Measurements from ENCODE around the gene HP. TPM values are rescaled to one million over a fixed set of nuclear protein-coding genes. Genes with fewer than 3 reads are reported as not detected.
"Not testable (repeated sequence)": the region's sequence is repeated elsewhere in the genome, so short reads cannot be mapped to it uniquely, and the experiment has no call there.

The HP gene
- total RNA-seq, 1 experiment from 2014 or later, result not detected

DNA sequence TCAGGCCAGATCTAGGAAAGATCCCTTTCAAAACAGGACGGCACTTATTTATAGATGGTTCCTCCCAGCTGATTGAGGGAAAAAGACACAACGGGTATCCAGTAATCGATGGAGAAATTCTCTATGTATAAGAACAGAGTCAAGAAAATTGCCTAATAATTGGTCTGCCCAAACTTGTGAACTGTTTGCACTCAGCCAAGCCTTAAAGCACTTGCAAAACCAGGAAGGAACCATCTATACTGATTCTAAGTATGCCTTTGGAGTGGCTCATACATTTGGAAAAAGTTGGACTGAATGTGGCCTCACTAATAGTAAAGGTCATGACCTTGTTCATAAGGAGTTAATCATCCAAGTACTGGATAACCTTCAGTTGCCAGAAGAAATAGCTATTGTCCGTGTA, 14.6 kb downstream of the HP start:
- no peaks in the 10 kb centered on the region for H3K4me1 Mint-ChIP-seq (ENCODE audit: low read depth, unreplicated experiment)
- no TSS peak for BruUV-seq (replicated peaks)
- no peak overlapping the region for H3K27ac Mint-ChIP-seq (ENCODE audit: unreplicated experiment)
- CTCF ChIA-PET, result interaction anchor here (0.6 kb wide), 1 partner anchor 1146 kb away, joined by 3 read pairs; no protein-coding TSS in a partner anchor
- DNase-seq, result no peak
- H3K9me3 Mint-ChIP-seq (ENCODE audit: low read depth, unreplicated experiment), result no peaks in the 10 kb centered on the region
- H3K36me3 Mint-ChIP-seq (ENCODE audit: insufficient read depth, unreplicated experiment), result no peaks in the 10 kb centered on the region
- no peak for TF ChIP-seq CTCF (IDR thresholded peaks at IDR 0.05; ENCODE audit: unreplicated experiment)
- intact Hi-C loops (cut with micrococcal nuclease; ENCODE audit: unreplicated experiment), result no loop called here
- peaks cover 41% of the 10 kb centered on the region for H3K27me3 Mint-ChIP-seq (ENCODE audit: unreplicated experiment)
- H3K4me3 Mint-ChIP-seq (ENCODE audit: low read depth, unreplicated experiment), result no peak overlapping the region

- no TSS peak for BruUV-seq (replicated peaks)
- intact Hi-C loops (cut with micrococcal nuclease; ENCODE audit: unreplicated experiment), result no loop called here
- no peak for DNase-seq
- no peak for TF ChIP-seq CTCF (IDR thresholded peaks at IDR 0.05; ENCODE audit: unreplicated experiment)
- Mint-ChIP-seq H3K4me3 (ENCODE audit: low read depth, unreplicated experiment) (no peak overlapping the region), H3K4me1 (ENCODE audit: low read depth, unreplicated experiment) (no peaks in the 10 kb centered on the region), H3K27me3 (ENCODE audit: unreplicated experiment) (peaks cover 14% of the 10 kb centered on the region), H3K9me3 (ENCODE audit: low read depth, unreplicated experiment) (no peaks in the 10 kb centered on the region), H3K27ac (ENCODE audit: unreplicated experiment) (no peak overlapping the region), H3K36me3 (ENCODE audit: insufficient read depth, unreplicated experiment) (no peaks in the 10 kb centered on the region)
- CTCF ChIA-PET, result interaction anchor here (1.1 kb wide), 1 partner anchor 19 kb away, joined by 3 read pairs; the partner anchor contains the start of gene HP
Observed at GRCh38 chr16:72072514-72073342, 18.4 kb downstream of the HP start.

- CTCF ChIA-PET, result no interaction called here
Observed at GRCh38 chr16:72073560-72074230, 19.4 kb downstream of the HP start.

GRCh38 chr16:72075067-72075466, 20.8 kb downstream of the HP start:
- H3K9me3 Mint-ChIP-seq (ENCODE audit: low read depth, unreplicated experiment); H3K27me3 Mint-ChIP-seq (ENCODE audit: unreplicated experiment); H3K4me1 Mint-ChIP-seq (ENCODE audit: low read depth, unreplicated experiment); DNase-seq; intact Hi-C loops (cut with micrococcal nuclease; ENCODE audit: unreplicated experiment); H3K4me3 Mint-ChIP-seq (ENCODE audit: low read depth, unreplicated experiment); CTCF ChIA-PET; H3K36me3 Mint-ChIP-seq (ENCODE audit: insufficient read depth, unreplicated experiment); H3K27ac Mint-ChIP-seq (ENCODE audit: unreplicated experiment); BruUV-seq (replicated peaks): not testable (repeated sequence)

More at GRCh38 chr16:72073560-72074230, 19.4 kb downstream of the HP start:
- no peak overlapping the region for H3K27ac Mint-ChIP-seq (ENCODE audit: unreplicated experiment)
- H3K27me3 Mint-ChIP-seq (ENCODE audit: unreplicated experiment), result peaks cover 14% of the 10 kb centered on the region
- intact Hi-C loops (cut with micrococcal nuclease; ENCODE audit: unreplicated experiment), result no loop called here
- H3K9me3 Mint-ChIP-seq (ENCODE audit: low read depth, unreplicated experiment), result no peaks in the 10 kb centered on the region
- TF ChIP-seq CTCF (IDR thresholded peaks at IDR 0.05; ENCODE audit: unreplicated experiment), result no peak
- H3K4me1 Mint-ChIP-seq (ENCODE audit: low read depth, unreplicated experiment), result no peaks in the 10 kb centered on the region
- H3K4me3 Mint-ChIP-seq (ENCODE audit: low read depth, unreplicated experiment), result no peak overlapping the region
- H3K36me3 Mint-ChIP-seq (ENCODE audit: insufficient read depth, unreplicated experiment), result no peaks in the 10 kb centered on the region
- no peak for DNase-seq
- BruUV-seq (replicated peaks), result no TSS peak

DNA sequence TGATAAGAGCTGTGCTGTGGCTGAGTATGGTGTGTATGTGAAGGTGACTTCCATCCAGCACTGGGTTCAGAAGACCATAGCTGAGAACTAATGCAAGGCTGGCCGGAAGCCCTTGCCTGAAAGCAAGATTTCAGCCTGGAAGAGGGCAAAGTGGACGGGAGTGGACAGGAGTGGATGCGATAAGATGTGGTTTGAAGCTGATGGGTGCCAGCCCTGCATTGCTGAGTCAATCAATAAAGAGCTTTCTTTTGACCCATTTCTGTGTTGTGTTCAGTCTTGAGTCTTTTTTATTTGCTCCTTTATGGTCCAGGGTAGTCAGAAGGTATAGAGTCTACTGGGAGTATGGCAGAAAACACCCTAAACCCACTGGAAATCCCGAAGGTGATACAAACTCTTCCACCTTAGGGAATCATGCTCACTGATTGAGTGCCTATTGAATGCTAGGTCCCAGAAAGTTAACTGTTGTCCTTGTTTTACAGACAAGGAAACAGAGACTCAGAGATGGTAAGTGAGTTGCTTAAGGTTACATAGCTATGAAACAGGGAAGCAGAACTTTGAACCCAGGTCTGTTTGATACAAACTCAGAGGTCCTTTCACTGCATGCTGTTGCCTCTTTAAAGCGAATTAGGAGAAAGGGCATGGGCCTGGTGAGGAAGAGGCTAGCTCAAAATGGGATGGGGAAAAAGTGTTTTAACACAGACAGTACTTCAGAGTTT, 22.8 kb downstream of the HP start:
- H3K27me3 Mint-ChIP-seq (ENCODE audit: unreplicated experiment); H3K9me3 Mint-ChIP-seq (ENCODE audit: low read depth, unreplicated experiment); H3K4me1 Mint-ChIP-seq (ENCODE audit: low read depth, unreplicated experiment); CTCF ChIA-PET; H3K4me3 Mint-ChIP-seq (ENCODE audit: low read depth, unreplicated experiment); DNase-seq; H3K36me3 Mint-ChIP-seq (ENCODE audit: insufficient read depth, unreplicated experiment); intact Hi-C loops (cut with micrococcal nuclease; ENCODE audit: unreplicated experiment); BruUV-seq (replicated peaks); H3K27ac Mint-ChIP-seq (ENCODE audit: unreplicated experiment): not testable (repeated sequence)
